ENCODE data around the gene TMEM178B. TPM values are rescaled to one million over a fixed set of nuclear protein-coding genes. Genes with fewer than 3 reads are reported as not detected.

Gene TMEM178B
- total and polyA plus RNA-seq, 9 of the 15 experiments (the other 6 are each of a cell fraction or from before 2014, with no cell fraction given): under 0.01 to 0.03 (median 0.01) TPM; not detected in 5

- Histone ChIP-seq H3K27ac (ENCODE audit: extremely low read depth, low read depth, low read length) (no peak overlapping the region), H3K9me3 (replicated peaks; ENCODE audit: control insufficient read depth, insufficient read depth, low read depth, low read length) (no peaks in the 10 kb centered on the region), H3K27me3 (ENCODE audit: control insufficient read depth in 2 of 2, insufficient read depth in 2 of 2, low read length in 2 of 2) (peaks cover 20 to 21% of the 10 kb centered on the region in 2 experiments; a peak in 4 of 5 replicates), H3K4me3 (no peak overlapping the region), H4K20me1 (replicated peaks; ENCODE audit: control insufficient read depth, insufficient read depth, low read length) (no peaks in the 10 kb centered on the region), H3K4me1 (replicated peaks in 1 of 2; ENCODE audit: control insufficient read depth in 2 of 2, insufficient read depth in 2 of 2, low read length in 2 of 2) (no peaks in the 10 kb centered on the region), H3K9me1 (ENCODE audit: control insufficient read depth, insufficient read depth, low read length) (no peaks in the 10 kb centered on the region), H3K4me2 (ENCODE audit: insufficient read depth, low read length) (no peak overlapping the region), H3K36me3 (ENCODE audit: control insufficient read depth, insufficient read depth, low read length) (no peaks in the 10 kb centered on the region), H3K9ac (ENCODE audit: insufficient read depth in 1 of 2, low read depth in 2 of 2, low read length in 2 of 2) (no peak overlapping the region), H3K79me2 (ENCODE audit: control insufficient read depth, insufficient read depth, low read length) (no peaks in the 10 kb centered on the region), H2AFZ (ENCODE audit: low read depth, low read length) (no peak overlapping the region)
- CTCF ChIA-PET (ENCODE audit: low intra/inter-chr PET ratio): no interaction called here
- no peak for ATAC-seq
- DNase-seq (ENCODE audit: extremely low read depth in 1 of 4, low spot score in 3 of 4): no peak
- POLR2A ChIA-PET: no interaction called here
- intact Hi-C loops (cut with micrococcal nuclease): no loop called here
- no TSS peak for BruUV-seq (replicated peaks)
- TF ChIP-seq ZKSCAN3 (CRISPR knock-in tag; IDR thresholded peaks at IDR 0.05): no peak
- no peak for FAIRE-seq
- in situ Hi-C loops (cut with MboI): no loop called here
- under 1% methylated on average over 5 of the region's 5 CpGs for WGBS (ENCODE audit: insufficient coverage, low coverage, missing lambda C conversion rate)
Observed at GRCh38 chr7:141497391-141497790, 423.5 kb downstream of the TMEM178B start.

DNA sequence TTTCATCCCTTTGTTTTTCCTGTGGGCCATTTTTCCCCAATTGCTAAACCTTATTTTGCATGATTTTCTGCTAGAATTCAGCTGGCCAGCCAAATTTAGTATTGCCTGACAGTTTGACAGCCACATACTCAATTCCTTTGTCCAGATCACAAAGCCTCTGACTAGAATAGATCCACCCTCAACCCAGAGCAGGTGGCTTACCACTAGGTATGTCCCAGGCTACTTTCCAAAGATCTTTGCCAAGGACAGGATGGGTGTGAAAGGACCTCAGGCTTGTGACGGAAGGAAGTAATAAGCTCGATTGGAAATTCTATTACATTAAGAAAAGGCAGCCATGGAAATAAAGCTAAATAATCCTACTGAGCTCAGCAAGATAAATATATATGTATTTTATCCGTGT, 426.7 kb downstream of the TMEM178B start:
- BruUV-seq (replicated peaks): no TSS peak
- WGBS (ENCODE audit: insufficient coverage, low coverage, missing lambda C conversion rate): 2% methylated on average over 3 of the region's 3 CpGs
- peaks cover 2% of the 10 kb centered on the region for H3K9me1 ChIP-seq (ENCODE audit: control insufficient read depth, insufficient read depth, low read length)
- DNase-seq (ENCODE audit: extremely low read depth in 1 of 4, low spot score in 3 of 4) (no peak), FAIRE-seq (no peak), ATAC-seq (no peak)
- CTCF ChIA-PET (ENCODE audit: low intra/inter-chr PET ratio): no interaction called here
- H3K27ac ChIP-seq (ENCODE audit: extremely low read depth, low read depth, low read length): no peak overlapping the region
- H3K4me2 ChIP-seq (ENCODE audit: insufficient read depth, low read length): no peak overlapping the region
- no peaks in the 10 kb centered on the region for H3K4me1 ChIP-seq (replicated peaks in 1 of 2; ENCODE audit: control insufficient read depth in 2 of 2, insufficient read depth in 2 of 2, low read length in 2 of 2)
- POLR2A ChIA-PET: interaction anchor here (1.6 kb wide), 1 partner anchor 23 kb away, joined by 4 read pairs; no protein-coding TSS in a partner anchor
- no peak for TF ChIP-seq MTF1 (CRISPR knock-in tag; IDR thresholded peaks at IDR 0.05; ENCODE audit: borderline replicate concordance)
- no peak for TF ChIP-seq ZNF431 (CRISPR knock-in tag; IDR thresholded peaks at IDR 0.05)
- TF ChIP-seq ZNF780A (CRISPR knock-in tag; IDR thresholded peaks at IDR 0.05): no peak
- TF ChIP-seq, protein P1, sequence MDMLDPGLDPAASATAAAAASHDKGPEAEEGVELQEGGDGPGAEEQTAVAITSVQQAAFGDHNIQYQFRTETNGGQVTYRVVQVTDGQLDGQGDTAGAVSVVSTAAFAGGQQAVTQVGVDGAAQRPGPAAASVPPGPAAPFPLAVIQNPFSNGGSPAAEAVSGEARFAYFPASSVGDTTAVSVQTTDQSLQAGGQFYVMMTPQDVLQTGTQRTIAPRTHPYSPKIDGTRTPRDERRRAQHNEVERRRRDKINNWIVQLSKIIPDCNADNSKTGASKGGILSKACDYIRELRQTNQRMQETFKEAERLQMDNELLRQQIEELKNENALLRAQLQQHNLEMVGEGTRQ (CRISPR knock-in tag; IDR thresholded peaks at IDR 0.05): no peak
- no peak for TF ChIP-seq MTA1 (IDR thresholded peaks at IDR 0.05; ENCODE audit: borderline replicate concordance)
- no peak for TF ChIP-seq TSHZ1 (CRISPR knock-in tag; IDR thresholded peaks at IDR 0.05)
- TF ChIP-seq ZNF507 (tag; conservative IDR thresholded peaks at IDR 0.05): no peak
- no peak for TF ChIP-seq MEIS2 (IDR thresholded peaks at IDR 0.05; ENCODE audit: partially characterized antibody)
- no peak for TF ChIP-seq POLR2AphosphoS2 (IDR thresholded peaks at IDR 0.05; ENCODE audit: low read length)
- TF ChIP-seq ZBTB17 (CRISPR knock-in tag; IDR thresholded peaks at IDR 0.05): no peak
- in situ Hi-C loops (cut with MboI): no loop called here
- H4K20me1 ChIP-seq (replicated peaks; ENCODE audit: control insufficient read depth, insufficient read depth, low read length): no peaks in the 10 kb centered on the region
- H3K36me3 ChIP-seq (ENCODE audit: control insufficient read depth, insufficient read depth, low read length): no peaks in the 10 kb centered on the region
- no peak overlapping the region for H3K9ac ChIP-seq (ENCODE audit: insufficient read depth in 1 of 2, low read depth in 2 of 2, low read length in 2 of 2)
- H3K27me3 ChIP-seq (ENCODE audit: control insufficient read depth in 2 of 2, insufficient read depth in 2 of 2, low read length in 2 of 2): peaks cover 20% of the 10 kb centered on the region in 2 experiments; a peak in 4 of 5 replicates
- no peak overlapping the region for H2AFZ ChIP-seq (ENCODE audit: low read depth, low read length)
- intact Hi-C loops (cut with micrococcal nuclease): no loop called here
- H3K79me2 ChIP-seq (ENCODE audit: control insufficient read depth, insufficient read depth, low read length): no peaks in the 10 kb centered on the region
- no peaks in the 10 kb centered on the region for H3K9me3 ChIP-seq (replicated peaks; ENCODE audit: control insufficient read depth, insufficient read depth, low read depth, low read length)
- H3K4me3 ChIP-seq: no peak overlapping the region
